Stimulated activated CD8-positive, alpha-beta memory T cell treated with anti-CD3 and anti-CD28 coated beads, Interleukin-15, amount 100 ng/mL, for 48 hours (primary cell): Measurements from ENCODE around the gene CCT7.
"Not testable (repeated sequence)": the region's sequence is repeated elsewhere in the genome, so short reads cannot be mapped to it uniquely, and the experiment has no call there.

Experiments used
- DNase-seq, 2 donors: peaks; one replicate each; pipeline ENCODE4 v3.0.0-alpha.2; 2020; ENCODE audit warnings: low read depth in 2 of 2

Gene CCT7

GRCh38 chr2:73233932-73234832 is at the start of gene CCT7:
Gene CCT7 (plus strand): TSS chr2:73234308. CDS start chr2:73234379, 71 bp downstream.
- peak; percentile 75 to 77 for DNase-seq

GRCh38 chr2:73185965-73186364 is 48.1 kb upstream of the CCT7 start:
- DNase-seq, result no peak

DNA sequence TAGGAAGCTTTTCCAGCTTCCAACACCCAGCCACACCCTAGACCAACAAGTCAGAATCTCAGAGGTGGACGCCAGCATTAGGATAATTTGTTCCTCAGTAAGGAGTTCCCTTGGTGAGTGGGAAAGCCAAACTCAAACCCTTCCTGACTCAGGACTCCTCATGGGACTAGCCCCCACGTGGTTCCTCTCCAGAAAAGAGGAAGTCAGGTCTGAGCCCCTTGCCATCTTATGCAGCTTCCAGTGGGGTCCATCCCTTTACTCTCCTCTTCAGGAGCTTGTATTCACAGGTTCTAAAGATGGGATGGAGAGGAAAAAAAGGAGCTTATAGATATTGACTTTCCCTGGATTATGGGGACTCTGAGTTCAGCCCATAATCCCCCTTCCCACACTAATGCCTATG is 46.6 kb upstream of the CCT7 start:
- DNase-seq, result no peak

DNA sequence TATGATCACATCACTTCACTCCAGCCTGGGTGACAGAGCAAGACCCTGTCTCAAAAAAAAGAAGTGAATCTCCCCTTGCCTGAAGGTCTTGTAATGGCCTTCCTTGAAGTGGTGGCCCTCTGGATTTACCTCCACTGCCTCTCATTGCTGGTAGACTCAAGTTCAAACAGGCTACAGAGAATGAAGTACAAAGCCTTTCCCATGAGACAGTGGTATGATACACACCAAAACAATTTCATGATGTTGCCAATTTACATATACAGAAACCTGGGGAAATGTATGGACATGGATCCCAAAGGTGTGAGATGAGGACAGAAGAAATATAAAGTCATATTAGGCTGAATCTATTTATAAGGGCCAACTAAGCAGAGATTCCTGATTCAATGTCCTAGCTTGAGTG is 36.5 kb upstream of the CCT7 start:
- no peak for DNase-seq

- not testable (repeated sequence) for DNase-seq
Measured at GRCh38 chr2:73200281-73200680, 33.8 kb upstream of the CCT7 start.

DNA sequence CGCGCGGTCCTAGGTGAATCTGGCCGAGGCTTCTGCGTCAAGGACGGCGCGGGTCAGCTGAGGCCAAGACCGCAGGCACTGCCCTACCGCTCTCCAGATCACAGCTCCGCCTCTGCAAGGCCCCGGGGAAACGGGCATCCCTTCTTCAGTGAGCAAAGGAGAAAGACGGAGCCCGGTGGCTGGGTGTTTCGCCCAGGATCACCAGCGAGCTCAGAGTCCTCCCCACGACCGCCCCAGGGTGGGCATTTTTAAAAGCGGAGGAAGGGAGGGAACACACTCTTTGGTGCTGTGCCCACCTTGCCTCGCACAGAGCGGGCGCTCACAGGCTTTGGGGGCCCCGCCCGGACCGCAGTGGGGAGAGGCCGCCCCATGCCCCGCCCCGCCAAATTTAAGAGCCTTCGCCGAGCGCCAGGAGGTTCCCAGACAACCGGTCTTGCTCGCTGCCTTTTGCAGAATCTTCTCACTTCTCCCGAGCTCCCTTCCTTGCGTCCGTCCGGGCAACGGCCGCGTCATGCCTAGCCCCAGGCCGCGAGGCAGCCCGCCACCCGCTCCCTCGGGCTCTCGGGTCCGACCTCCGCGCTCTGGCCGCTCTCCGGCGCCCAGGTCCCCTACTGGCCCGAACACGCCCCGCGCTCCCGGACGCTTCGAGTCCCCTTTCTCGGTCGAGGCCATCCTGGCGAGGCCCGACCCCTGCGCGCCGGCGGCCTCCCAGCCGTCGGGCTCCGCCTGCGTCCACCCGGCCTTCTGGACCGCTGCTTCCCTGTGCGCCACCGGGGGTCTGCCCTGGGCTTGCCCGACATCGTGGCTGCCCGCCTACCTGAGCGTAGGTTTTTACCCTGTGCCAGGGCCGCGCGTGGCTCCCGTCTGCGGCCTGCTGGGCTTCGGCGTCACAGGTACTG is 31.7 kb upstream of the CCT7 start, which contains the start of gene NOTO:
Gene NOTO (plus strand): TSS at position 419 of the 899 bp plus-strand sequence. CDS start 93 bp downstream, at position 512.
- no peak for DNase-seq

- no peak for DNase-seq
Measured at GRCh38 chr2:73203055-73203681, 30.9 kb upstream of the CCT7 start.

DNA sequence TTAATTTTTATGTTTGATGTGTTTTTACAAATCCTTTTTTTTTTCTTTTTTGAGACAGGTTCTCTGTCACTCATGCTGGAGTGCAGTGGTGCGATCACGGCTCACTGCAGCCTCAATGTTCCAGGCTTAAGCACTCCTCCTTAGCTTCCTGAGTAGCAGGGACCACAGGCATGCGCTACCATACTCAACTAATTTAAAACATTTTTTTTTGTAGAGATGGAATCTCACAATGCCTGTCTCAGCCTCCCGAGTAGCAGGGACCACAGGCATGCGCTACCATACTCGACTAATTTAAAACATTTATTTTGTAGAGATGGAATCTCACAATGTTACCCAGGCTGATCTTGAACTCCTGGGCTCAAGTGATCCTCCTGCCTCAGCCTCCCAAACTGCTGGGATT is 28.5 kb upstream of the CCT7 start:
- DNase-seq, result no peak

DNA sequence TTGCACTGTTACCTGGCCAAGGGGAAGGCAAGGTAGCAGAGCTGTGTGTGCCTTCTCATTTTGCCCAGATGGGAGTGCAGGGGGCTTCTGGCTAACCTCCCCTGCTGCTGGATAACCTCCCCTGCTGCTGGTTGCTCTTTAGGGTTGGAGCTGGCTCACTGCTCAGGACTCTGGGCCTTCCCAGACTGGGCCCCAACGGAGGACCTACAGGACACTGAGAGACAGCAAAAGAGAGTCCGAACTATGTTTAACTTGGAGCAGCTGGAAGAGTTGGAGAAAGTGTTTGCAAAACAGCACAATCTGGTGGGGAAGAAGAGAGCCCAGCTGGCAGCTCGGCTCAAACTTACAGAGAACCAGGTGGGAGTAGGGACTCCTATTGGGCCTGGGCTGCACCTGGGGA is 25.9 kb upstream of the CCT7 start:
- DNase-seq, result no peak

- no peak for DNase-seq
Measured at GRCh38 chr2:73210019-73210418, 24.1 kb upstream of the CCT7 start.

DNA sequence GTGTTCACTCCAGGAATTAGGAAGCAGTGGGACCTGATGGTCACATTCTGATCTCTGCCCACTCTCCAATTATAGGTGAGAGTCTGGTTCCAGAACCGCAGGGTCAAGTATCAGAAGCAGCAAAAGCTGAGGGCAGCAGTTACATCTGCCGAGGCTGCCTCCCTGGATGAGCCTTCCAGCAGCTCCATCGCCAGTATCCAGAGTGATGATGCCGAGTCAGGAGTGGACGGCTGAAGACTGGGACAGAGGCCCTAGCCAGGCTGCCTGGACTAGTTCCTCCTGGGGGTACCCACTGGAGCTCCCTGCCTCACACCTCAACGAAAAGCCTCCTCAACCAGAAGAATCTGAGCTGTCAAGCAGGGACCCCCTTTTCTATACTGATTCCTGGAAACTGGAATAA is 23.4 kb upstream of the CCT7 start:
- DNase-seq, result no peak

GRCh38 chr2:73212098-73212447 is 22.0 kb upstream of the CCT7 start:
- DNase-seq, result no peak

GRCh38 chr2:73212448-73213176 is 21.5 kb upstream of the CCT7 start:
- DNase-seq, result peak; percentile 47 to 67

GRCh38 chr2:73214120-73215035 is 19.7 kb upstream of the CCT7 start, which contains the start of gene SMYD5:
Gene SMYD5 (plus strand): TSS chr2:73214245. CDS start chr2:73214267, 22 bp downstream.
- DNase-seq, result peak; percentile 84 to 86

GRCh38 chr2:73215254-73215653 is 18.9 kb upstream of the CCT7 start:
- DNase-seq, result no peak

- DNase-seq, result no peak
Measured at GRCh38 chr2:73217160-73217559, 16.9 kb upstream of the CCT7 start.

- no peak for DNase-seq
Measured at GRCh38 chr2:73217826-73218225, 16.3 kb upstream of the CCT7 start.

DNA sequence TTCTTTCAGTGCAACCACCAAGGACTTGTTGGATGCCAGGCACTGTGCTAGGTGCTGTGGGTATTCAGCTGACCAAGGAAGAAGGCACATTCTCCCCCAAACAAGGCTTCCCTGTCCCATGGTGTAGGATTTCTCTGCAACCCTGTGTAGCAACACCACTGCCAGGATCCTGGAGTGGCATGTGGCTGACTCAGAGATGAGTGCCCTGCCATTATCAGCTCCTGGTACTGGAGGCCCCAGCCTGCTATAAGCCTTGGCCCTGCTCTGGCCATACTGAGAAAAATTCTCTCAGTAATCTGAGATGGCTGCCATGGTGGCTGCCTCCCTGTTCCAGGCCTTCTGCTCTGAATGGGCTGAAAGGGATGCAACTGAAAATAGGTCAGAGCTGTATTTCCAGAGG is 15.8 kb upstream of the CCT7 start:
- no peak for DNase-seq

DNA sequence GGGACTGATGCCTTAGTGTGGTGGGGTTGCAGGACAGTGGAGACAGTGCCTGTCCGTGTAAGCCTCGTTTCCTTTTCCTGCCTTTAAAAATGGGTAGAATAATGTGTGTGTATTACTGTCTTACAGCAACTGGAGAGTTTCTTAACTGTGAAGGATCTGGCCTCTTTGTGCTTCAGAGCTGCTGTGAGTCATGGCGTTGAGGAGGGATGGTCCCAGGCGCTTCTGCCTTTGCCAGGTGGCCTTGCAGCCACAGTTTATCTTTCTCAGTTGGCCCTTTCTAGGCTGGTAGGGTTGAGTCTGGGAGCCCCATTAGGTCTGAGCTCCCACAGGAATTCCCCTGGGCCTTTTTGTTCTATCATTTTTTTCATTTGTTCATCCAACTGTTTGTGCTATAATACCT is 10.3 kb upstream of the CCT7 start:
- no peak for DNase-seq
